GM18517 (cell line): ENCODE measurements around the gene GBP5.

ENCODE experiments used
- ATAC-seq: cut with Tn5 transposase; IDR thresholded peaks from one replicate; pipeline ENCODE4 v1.9.1; 2021; ENCODE audit warnings: mild to moderate bottlenecking, moderate library complexity; ENCODE audit not compliant: unreplicated experiment

GBP5 gene

GRCh38 chr1:89272269-89273041 is at the start of gene GBP5:
Gene GBP5, minus strand, starts transcription at chr1:89272860. Its CDS starts 3,305 bp downstream, at chr1:89269555.
- peak; percentile 75 for ATAC-seq

GRCh38 chr1:89322402-89322801 is 49.7 kb upstream of the GBP5 start:
- no peak for ATAC-seq

GRCh38 chr1:89312572-89312971 is 39.9 kb upstream of the GBP5 start:
- ATAC-seq = no peak

- ATAC-seq = no peak
These were observed 39.1 kb upstream of the GBP5 start for GRCh38 chr1:89311757-89312156.

- ATAC-seq = peak; percentile 7
These were observed 38.3 kb upstream of the GBP5 start for GRCh38 chr1:89310976-89311375.

GRCh38 chr1:89310505-89310904 is 37.8 kb upstream of the GBP5 start:
- peak; percentile 90 for ATAC-seq

GRCh38 chr1:89309828-89310227 is 37.2 kb upstream of the GBP5 start:
- ATAC-seq = no peak

GRCh38 chr1:89306273-89306672 is 33.6 kb upstream of the GBP5 start:
- no peak for ATAC-seq

GRCh38 chr1:89305493-89305892 is 32.8 kb upstream of the GBP5 start:
- ATAC-seq = no peak

GRCh38 chr1:89304572-89305230 is 32.0 kb upstream of the GBP5 start:
- no peak for ATAC-seq

- no peak for ATAC-seq
These were observed 30.2 kb upstream of the GBP5 start for GRCh38 chr1:89302697-89303332.

GRCh38 chr1:89299739-89300463 is 27.2 kb upstream of the GBP5 start:
- peak; percentile 92 for ATAC-seq

GRCh38 chr1:89298461-89298860 is 25.8 kb upstream of the GBP5 start:
- ATAC-seq = no peak

GRCh38 chr1:89295187-89295586 is 22.5 kb upstream of the GBP5 start:
- no peak for ATAC-seq

GRCh38 chr1:89291276-89291675 is 18.6 kb upstream of the GBP5 start:
- no peak for ATAC-seq

GRCh38 chr1:89288051-89288340 is 15.3 kb upstream of the GBP5 start:
- no peak for ATAC-seq

GRCh38 chr1:89287181-89288050 is 14.8 kb upstream of the GBP5 start:
- peak; percentile 18 for ATAC-seq

- peak; percentile 98 for ATAC-seq
These were observed 14.0 kb upstream of the GBP5 start for GRCh38 chr1:89286549-89287180.

GRCh38 chr1:89285745-89286380 is 13.2 kb upstream of the GBP5 start:
- ATAC-seq = no peak
